HEK293 (cell line): Measurements from ENCODE around the gene PAQR8.

ENCODE experiments used
- EGR2 ChIP-seq: fragments of 450-650 bp; formaldehyde crosslinking; IDR thresholded peaks from 2 replicates; pipeline ENCODE4 v1.5.1; 2016; ENCODE audit warnings: low read depth, missing biosample characterization, missing genetic modification characterization
- GLIS2 ChIP-seq: fragments of 450-650 bp; formaldehyde crosslinking; IDR thresholded peaks from 2 replicates; pipeline ENCODE4 v1.5.1; 2016; ENCODE audit warnings: missing biosample characterization, missing genetic modification characterization
- HOXC10 ChIP-seq: sonication (generic); formaldehyde crosslinking; IDR thresholded peaks from 2 replicates; pipeline ENCODE4 v1.8.1; 2023; ENCODE audit warnings: mild to moderate bottlenecking, missing genetic modification reagents
- KLF8 ChIP-seq: fragments of 450-650 bp; formaldehyde crosslinking; IDR thresholded peaks from 2 replicates; pipeline ENCODE4 v1.5.1; 2016; ENCODE audit warnings: missing biosample characterization, missing genetic modification characterization
- MYNN ChIP-seq: fragments of 450-650 bp; formaldehyde crosslinking; IDR thresholded peaks from 2 replicates; pipeline ENCODE4 v1.5.1; 2016; ENCODE audit warnings: missing biosample characterization, missing genetic modification characterization, borderline replicate concordance
- MZF1 ChIP-seq: fragments of 450-650 bp; formaldehyde crosslinking; IDR thresholded peaks from 2 replicates; pipeline ENCODE4 v1.5.1; 2017; ENCODE audit warnings: missing biosample characterization, missing genetic modification characterization, borderline replicate concordance
- OSR2 ChIP-seq: fragments of 450-650 bp; formaldehyde crosslinking; IDR thresholded peaks from 2 replicates; pipeline ENCODE4 v1.5.1; 2016; ENCODE audit warnings: missing biosample characterization, missing genetic modification characterization
- REPIN1 ChIP-seq: fragments of 450-650 bp; formaldehyde crosslinking; IDR thresholded peaks from 2 replicates; pipeline ENCODE4 v1.5.1; 2017; ENCODE audit warnings: missing biosample characterization, missing genetic modification characterization, low read depth
- SCRT1 ChIP-seq: fragments of 450-650 bp; formaldehyde crosslinking; IDR thresholded peaks from 2 replicates; pipeline ENCODE4 v1.5.1; 2016; ENCODE audit warnings: missing biosample characterization, missing genetic modification characterization, borderline replicate concordance
- SP3 ChIP-seq: fragments of 450-650 bp; formaldehyde crosslinking; IDR thresholded peaks from 2 replicates; pipeline ENCODE4 v1.5.1; 2016; ENCODE audit warnings: missing biosample characterization, missing genetic modification characterization
- YY1 ChIP-seq: fragments of 450-650 bp; formaldehyde crosslinking; IDR thresholded peaks from 2 replicates; pipeline ENCODE4 v1.5.1; 2018; ENCODE audit warnings: missing biosample characterization, missing genetic modification characterization
- ZBTB21 ChIP-seq: fragments of 450-650 bp; formaldehyde crosslinking; IDR thresholded peaks from 2 replicates; pipeline ENCODE4 v1.5.1; 2017; ENCODE audit warnings: missing biosample characterization, missing genetic modification characterization
- ZFP37 ChIP-seq: fragments of 450-650 bp; formaldehyde crosslinking; IDR thresholded peaks from 2 replicates; pipeline ENCODE4 v1.5.1; 2016; ENCODE audit warnings: missing biosample characterization, missing genetic modification characterization
- ZFP41 ChIP-seq: fragments of 450-650 bp; formaldehyde crosslinking; IDR thresholded peaks from 2 replicates; pipeline ENCODE4 v1.5.1; 2016; ENCODE audit warnings: missing biosample characterization, missing genetic modification characterization, borderline replicate concordance
- ZIC2 ChIP-seq: fragments of 450-650 bp; formaldehyde crosslinking; IDR thresholded peaks from 2 replicates; pipeline ENCODE4 v1.5.1; 2016; ENCODE audit warnings: missing biosample characterization, missing genetic modification characterization
- ZNF114 ChIP-seq: fragments of 450-650 bp; formaldehyde crosslinking; IDR thresholded peaks from 2 replicates; pipeline ENCODE4 v1.5.0; 2017; ENCODE audit warnings: missing biosample characterization, missing genetic modification characterization
- ZNF133 ChIP-seq: fragments of 450-650 bp; formaldehyde crosslinking; IDR thresholded peaks from 2 replicates; pipeline ENCODE4 v1.5.1; 2016; ENCODE audit warnings: missing biosample characterization, missing genetic modification characterization
- ZNF140 ChIP-seq: fragments of 450-650 bp; formaldehyde crosslinking; IDR thresholded peaks from 2 replicates; pipeline ENCODE4 v1.5.1; 2016; ENCODE audit warnings: missing biosample characterization, missing genetic modification characterization
- ZNF146 ChIP-seq: fragments of 450-650 bp; formaldehyde crosslinking; IDR thresholded peaks from 2 replicates; pipeline ENCODE4 v1.5.1; 2016; ENCODE audit warnings: missing biosample characterization, missing genetic modification characterization
- ZNF155 ChIP-seq: fragments of 450-650 bp; formaldehyde crosslinking; IDR thresholded peaks from 2 replicates; pipeline ENCODE4 v1.5.1; 2016; ENCODE audit warnings: missing biosample characterization, missing genetic modification characterization
- ZNF221 ChIP-seq: fragments of 450-650 bp; formaldehyde crosslinking; IDR thresholded peaks from 2 replicates; pipeline ENCODE4 v1.5.1; 2017; ENCODE audit warnings: missing biosample characterization, missing genetic modification characterization, borderline replicate concordance
- ZNF324 ChIP-seq: fragments of 450-650 bp; formaldehyde crosslinking; IDR thresholded peaks from 2 replicates; pipeline ENCODE4 v1.5.1; 2016; ENCODE audit warnings: missing biosample characterization, missing genetic modification characterization
- ZNF350 ChIP-seq: fragments of 450-650 bp; formaldehyde crosslinking; IDR thresholded peaks from 2 replicates; pipeline ENCODE4 v1.5.0; 2017; ENCODE audit warnings: missing biosample characterization, mild to moderate bottlenecking, missing genetic modification characterization
- ZNF404 ChIP-seq: fragments of 450-650 bp; formaldehyde crosslinking; IDR thresholded peaks from 2 replicates; pipeline ENCODE4 v1.5.1; 2017; ENCODE audit warnings: missing biosample characterization, missing genetic modification characterization
- ZNF433 ChIP-seq: fragments of 450-650 bp; formaldehyde crosslinking; IDR thresholded peaks from 2 replicates; pipeline ENCODE4 v1.5.1; 2016; ENCODE audit warnings: missing biosample characterization, missing genetic modification characterization, low read depth
- ZNF510 ChIP-seq: fragments of 450-650 bp; formaldehyde crosslinking; IDR thresholded peaks from 2 replicates; pipeline ENCODE4 v1.5.1; 2018; ENCODE audit warnings: mild to moderate bottlenecking, missing genetic modification characterization, missing biosample characterization; ENCODE audit not compliant: insufficient replicate concordance
- ZNF549 ChIP-seq: fragments of 450-650 bp; IDR thresholded peaks from 2 replicates; pipeline ENCODE4 v1.5.1; 2018; ENCODE audit warnings: missing biosample characterization, missing genetic modification characterization, mild to moderate bottlenecking, inconsistent platforms, moderate library complexity
- ZNF560 ChIP-seq: fragments of 450-650 bp; formaldehyde crosslinking; IDR thresholded peaks from 2 replicates; pipeline ENCODE4 v1.5.1; 2017; ENCODE audit warnings: missing biosample characterization, missing genetic modification characterization, borderline replicate concordance
- ZNF677 ChIP-seq: fragments of 450-650 bp; IDR thresholded peaks from 2 replicates; pipeline ENCODE4 v1.5.0; 2018; ENCODE audit warnings: missing biosample characterization, mild to moderate bottlenecking, missing genetic modification characterization, moderate library complexity
- ZNF707 ChIP-seq: fragments of 450-650 bp; formaldehyde crosslinking; IDR thresholded peaks from 2 replicates; pipeline ENCODE4 v1.5.1; 2016; ENCODE audit warnings: missing biosample characterization, missing genetic modification characterization
- ZXDB ChIP-seq: fragments of 450-650 bp; formaldehyde crosslinking; IDR thresholded peaks from 2 replicates; pipeline ENCODE4 v1.5.1; 2016; ENCODE audit warnings: missing biosample characterization, missing genetic modification characterization
- TF ChIP-seq, protein P1 (sequence below): fragments of 450-650 bp; formaldehyde crosslinking; IDR thresholded peaks from 2 replicates; pipeline ENCODE4 v1.5.1; 2016; ENCODE audit warnings: missing biosample characterization, missing genetic modification characterization
- TF ChIP-seq, protein P2 (sequence below): fragments of 450-650 bp; formaldehyde crosslinking; IDR thresholded peaks from 2 replicates; pipeline ENCODE4 v1.5.1; 2016; ENCODE audit warnings: missing biosample characterization, missing genetic modification characterization
- TF ChIP-seq, protein P3 (sequence below): fragments of 450-650 bp; formaldehyde crosslinking; IDR thresholded peaks from 2 replicates; pipeline ENCODE4; 2016; ENCODE audit warnings: missing biosample characterization, missing genetic modification characterization
- TF ChIP-seq, protein P4 (sequence below): sonication (generic); formaldehyde crosslinking; IDR thresholded peaks from 2 replicates; pipeline ENCODE4 v1.8.1; 2022; ENCODE audit warnings: mild to moderate bottlenecking, moderate library complexity, missing genetic modification reagents
- TF ChIP-seq, protein P5 (sequence below): IDR thresholded peaks from 2 replicates; pipeline ENCODE4 v1.6.1; 2011; ENCODE audit warnings: mild to moderate bottlenecking, low read depth, low read length, borderline replicate concordance

PAQR8 gene

DNA sequence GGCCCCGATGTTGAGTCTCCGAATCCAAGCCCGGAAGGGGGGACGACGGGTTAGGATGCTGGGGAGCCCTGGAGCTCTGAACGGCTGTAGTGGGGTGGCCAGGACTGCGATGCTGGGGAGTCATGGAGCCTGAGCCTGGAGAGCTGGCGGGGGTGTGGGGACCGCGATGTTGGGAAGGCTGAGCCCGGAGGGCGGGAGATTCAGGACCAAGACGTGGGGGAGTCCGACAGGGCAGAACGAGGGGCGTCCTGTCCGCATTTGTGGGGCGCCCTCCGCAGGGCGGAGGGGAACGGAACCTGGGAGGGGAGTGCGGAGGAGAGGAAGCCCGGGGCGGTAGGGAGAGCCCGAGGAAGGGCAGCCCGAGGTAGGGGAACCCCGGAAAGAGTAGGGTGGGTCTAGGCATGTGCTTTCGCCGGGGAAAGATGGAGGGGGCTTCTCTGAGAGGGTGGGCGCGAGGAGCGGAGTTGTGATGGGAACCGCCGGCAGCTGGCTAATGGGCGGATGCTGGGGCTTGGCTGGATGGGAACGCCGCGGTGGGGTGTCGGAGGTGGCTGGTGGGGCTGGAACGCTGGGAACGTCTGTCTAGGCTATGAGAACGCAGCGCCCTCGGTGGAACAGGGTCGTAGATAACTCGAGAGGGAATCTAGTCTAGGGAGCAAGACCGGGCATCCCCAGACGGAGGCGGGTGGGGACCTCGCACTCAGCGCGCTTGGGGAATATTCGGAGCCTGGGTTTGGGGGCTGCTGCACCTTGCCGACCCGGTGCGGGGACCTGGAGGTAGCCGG, 684 bp downstream of the PAQR8 start (continued):
- TF ChIP-seq, protein P1, sequence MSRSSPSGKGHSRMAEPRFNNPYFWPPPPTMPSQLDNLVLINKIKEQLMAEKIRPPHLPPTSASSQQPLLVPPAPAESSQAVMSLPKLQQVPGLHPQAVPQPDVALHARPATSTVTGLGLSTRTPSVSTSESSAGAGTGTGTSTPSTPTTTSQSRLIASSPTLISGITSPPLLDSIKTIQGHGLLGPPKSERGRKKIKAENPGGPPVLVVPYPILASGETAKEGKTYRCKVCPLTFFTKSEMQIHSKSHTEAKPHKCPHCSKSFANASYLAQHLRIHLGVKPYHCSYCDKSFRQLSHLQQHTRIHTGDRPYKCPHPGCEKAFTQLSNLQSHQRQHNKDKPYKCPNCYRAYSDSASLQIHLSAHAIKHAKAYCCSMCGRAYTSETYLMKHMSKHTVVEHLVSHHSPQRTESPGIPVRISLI (tag by site-specific recombination): no peak
- TF ChIP-seq ZIC2 (tag by site-specific recombination): peak; percentile 48; the same call in 1 of the 2 replicates
- TF ChIP-seq SP3: no peak; the same call in 1 of the 2 replicates
- TF ChIP-seq YY1 (tag by site-specific recombination): no peak
- no peak for TF ChIP-seq OSR2
- TF ChIP-seq ZNF350 (tag by site-specific recombination): no peak
- peak; percentile 41; the same call in 1 of the 2 replicates for TF ChIP-seq ZNF146 (tag by site-specific recombination)
- no peak for TF ChIP-seq MYNN (tag by site-specific recombination)
- TF ChIP-seq ZNF549 (tag by site-specific recombination): no peak
- no peak for TF ChIP-seq ZNF677 (tag by site-specific recombination)
- no peak for TF ChIP-seq ZNF155 (tag by site-specific recombination)
- no peak for TF ChIP-seq ZXDB (tag by site-specific recombination)
- no peak for TF ChIP-seq REPIN1 (tag by site-specific recombination)
- no peak for TF ChIP-seq ZNF433 (tag by site-specific recombination)
- TF ChIP-seq ZNF404: no peak
- TF ChIP-seq KLF8 (tag by site-specific recombination): peak; percentile 43; the same call in 1 of the 2 replicates
- TF ChIP-seq SCRT1 (tag by site-specific recombination): no peak
- no peak for TF ChIP-seq ZNF324 (tag by site-specific recombination)
- TF ChIP-seq ZNF221 (tag by site-specific recombination): no peak
- TF ChIP-seq GLIS2 (tag by site-specific recombination): peak; percentile 84
- peak; percentile 14; the same call in 1 of the 2 replicates for TF ChIP-seq ZFP37 (tag by site-specific recombination)
- no peak for TF ChIP-seq ZFP41 (tag by site-specific recombination)
- TF ChIP-seq MZF1 (tag by site-specific recombination): no peak; the same call in 1 of the 2 replicates
- TF ChIP-seq ZNF140: no peak
- no peak for TF ChIP-seq ZNF133 (tag by site-specific recombination)
- TF ChIP-seq, protein P2, sequence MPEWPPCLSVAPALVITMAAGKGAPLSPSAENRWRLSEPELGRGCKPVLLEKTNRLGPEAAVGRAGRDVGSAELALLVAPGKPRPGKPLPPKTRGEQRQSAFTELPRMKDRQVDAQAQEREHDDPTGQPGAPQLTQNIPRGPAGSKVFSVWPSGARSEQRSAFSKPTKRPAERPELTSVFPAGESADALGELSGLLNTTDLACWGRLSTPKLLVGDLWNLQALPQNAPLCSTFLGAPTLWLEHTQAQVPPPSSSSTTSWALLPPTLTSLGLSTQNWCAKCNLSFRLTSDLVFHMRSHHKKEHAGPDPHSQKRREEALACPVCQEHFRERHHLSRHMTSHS: no peak
- TF ChIP-seq ZNF510 (tag by site-specific recombination): no peak
- peak; percentile 45; the same call in 1 of the 2 replicates for TF ChIP-seq EGR2
- TF ChIP-seq HOXC10 (CRISPR knock-in tag): no peak
- TF ChIP-seq, protein P3, sequence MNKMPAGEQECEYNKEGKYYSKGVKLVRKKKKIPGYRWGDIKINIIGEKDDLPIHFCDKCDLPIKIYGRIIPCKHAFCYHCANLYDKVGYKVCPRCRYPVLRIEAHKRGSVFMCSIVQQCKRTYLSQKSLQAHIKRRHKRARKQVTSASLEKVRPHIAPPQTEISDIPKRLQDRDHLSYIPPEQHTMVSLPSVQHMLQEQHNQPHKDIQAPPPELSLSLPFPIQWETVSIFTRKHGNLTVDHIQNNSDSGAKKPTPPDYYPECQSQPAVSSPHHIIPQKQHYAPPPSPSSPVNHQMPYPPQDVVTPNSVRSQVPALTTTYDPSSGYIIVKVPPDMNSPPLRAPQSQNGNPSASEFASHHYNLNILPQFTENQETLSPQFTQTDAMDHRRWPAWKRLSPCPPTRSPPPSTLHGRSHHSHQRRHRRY (tag by site-specific recombination): no peak
- TF ChIP-seq ZBTB21 (tag by site-specific recombination): no peak
- TF ChIP-seq, protein P4, sequence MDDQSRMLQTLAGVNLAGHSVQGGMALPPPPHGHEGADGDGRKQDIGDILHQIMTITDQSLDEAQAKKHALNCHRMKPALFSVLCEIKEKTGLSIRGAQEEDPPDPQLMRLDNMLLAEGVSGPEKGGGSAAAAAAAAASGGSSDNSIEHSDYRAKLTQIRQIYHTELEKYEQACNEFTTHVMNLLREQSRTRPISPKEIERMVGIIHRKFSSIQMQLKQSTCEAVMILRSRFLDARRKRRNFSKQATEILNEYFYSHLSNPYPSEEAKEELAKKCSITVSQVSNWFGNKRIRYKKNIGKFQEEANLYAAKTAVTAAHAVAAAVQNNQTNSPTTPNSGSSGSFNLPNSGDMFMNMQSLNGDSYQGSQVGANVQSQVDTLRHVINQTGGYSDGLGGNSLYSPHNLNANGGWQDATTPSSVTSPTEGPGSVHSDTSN: no peak
- TF ChIP-seq ZNF707 (tag by site-specific recombination): no peak
- TF ChIP-seq ZNF560 (tag by site-specific recombination): no peak
- TF ChIP-seq, protein P5, sequence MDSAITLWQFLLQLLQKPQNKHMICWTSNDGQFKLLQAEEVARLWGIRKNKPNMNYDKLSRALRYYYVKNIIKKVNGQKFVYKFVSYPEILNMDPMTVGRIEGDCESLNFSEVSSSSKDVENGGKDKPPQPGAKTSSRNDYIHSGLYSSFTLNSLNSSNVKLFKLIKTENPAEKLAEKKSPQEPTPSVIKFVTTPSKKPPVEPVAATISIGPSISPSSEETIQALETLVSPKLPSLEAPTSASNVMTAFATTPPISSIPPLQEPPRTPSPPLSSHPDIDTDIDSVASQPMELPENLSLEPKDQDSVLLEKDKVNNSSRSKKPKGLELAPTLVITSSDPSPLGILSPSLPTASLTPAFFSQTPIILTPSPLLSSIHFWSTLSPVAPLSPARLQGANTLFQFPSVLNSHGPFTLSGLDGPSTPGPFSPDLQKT: no peak
- no peak for TF ChIP-seq ZNF114 (tag by site-specific recombination)
